ENCODE measurements around the gene TUBB2B.
A peak's percentile ranks its signal among the peaks of the same experiment; 100 is the strongest.

Gene TUBB2B

DNA sequence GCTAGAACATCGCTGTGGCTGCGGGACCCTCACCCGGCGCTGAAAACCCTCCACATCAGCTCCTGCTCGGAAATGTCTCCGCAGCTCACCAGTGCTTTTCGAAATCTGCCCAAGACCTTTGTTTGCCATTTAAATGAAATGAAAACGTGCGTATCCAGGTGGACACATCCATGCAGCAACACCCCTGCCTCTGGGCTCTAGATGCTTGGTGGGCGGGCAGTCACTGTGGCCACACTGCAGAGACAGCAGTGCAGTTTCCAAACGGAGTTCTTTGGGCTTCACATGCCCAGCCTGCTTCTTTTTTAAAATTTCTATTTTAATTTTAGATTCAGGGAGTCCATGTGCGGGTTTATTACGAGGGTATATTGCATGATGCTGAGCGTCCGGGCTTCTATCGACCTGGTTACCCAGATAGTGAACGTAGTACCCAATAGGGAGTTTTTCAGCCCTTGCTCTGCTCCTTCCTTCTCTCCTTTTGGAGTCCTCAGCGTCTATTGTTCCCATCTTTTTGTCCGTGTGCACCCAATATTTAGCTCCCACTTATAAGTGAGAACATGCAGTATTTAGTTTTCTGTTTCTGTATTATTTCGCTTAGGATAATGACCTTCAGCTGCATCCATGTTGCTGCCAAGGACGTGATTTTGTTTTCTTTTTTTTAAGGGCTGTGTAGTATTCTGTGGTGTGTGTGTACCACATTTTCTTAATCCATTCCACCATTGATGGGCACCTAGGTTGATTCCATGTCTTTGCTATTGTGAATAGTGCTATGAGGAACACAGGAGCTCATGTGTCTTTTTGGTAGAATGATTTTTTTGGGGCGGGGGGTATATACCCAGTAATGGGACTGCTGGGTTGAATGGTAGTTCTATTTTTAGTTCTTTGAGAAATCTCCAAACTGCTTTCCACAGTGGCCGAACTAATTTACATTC lies 4.8 kb upstream of the TUBB2B start:
- DNase-seq (ENCODE audit: low read depth) = no peak

DNA sequence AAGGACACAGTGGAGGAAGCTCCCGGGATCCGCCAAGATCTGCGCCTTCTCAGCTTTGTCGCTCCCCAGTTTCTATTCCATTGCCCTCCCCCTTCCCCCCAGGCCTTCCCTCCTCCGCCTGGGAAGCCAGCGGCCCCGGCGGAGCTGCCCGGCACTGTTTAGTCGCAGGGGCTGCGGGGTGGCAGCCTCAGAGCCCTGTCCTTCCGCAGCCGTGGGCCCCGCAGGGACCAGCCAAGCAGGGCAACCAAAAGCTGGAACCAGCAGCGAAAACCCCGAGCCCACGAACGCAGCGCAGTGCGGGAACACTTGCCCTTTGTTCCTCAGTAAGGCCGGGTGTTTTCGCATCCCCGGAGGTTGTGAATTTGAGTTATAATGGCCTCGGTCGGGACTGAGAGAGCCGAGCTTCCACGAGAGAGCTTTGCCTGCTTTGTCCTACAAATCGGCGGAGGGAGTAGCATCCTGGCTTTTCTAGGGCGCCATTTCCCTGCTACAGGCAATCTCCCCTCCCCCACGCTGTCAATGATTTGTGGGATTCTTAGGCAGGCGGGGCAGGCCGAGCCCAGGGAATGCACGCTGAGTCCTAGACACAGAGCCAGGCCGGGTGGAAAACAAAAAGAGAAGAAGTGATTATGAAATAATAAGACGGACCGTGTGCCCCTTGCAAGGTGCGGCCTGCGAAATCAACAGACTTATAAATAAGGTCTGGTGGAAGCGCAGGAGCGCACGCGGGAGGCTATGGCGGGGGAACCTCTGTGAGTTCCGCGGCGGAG lies 4.0 kb upstream of the TUBB2B start:
- DNase-seq (ENCODE audit: low read depth) = peak; percentile 56

DNA sequence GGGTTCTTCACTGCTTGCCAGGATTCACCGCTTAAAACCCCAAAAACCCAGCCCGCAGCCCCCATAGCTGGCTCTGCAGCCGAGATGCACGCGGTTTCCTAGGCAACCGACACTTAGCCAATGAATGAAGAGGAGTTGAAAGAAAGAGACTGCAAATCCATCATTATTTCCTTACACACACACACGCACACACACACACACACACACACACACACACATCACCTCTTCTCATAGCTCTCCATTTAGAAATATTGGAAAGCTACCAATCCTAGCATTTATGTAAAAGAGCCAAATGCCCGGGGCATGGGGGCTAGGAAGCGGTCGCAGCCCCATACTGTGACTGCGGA lies 3.4 kb upstream of the TUBB2B start:
- no peak for DNase-seq (ENCODE audit: low read depth)

DNA sequence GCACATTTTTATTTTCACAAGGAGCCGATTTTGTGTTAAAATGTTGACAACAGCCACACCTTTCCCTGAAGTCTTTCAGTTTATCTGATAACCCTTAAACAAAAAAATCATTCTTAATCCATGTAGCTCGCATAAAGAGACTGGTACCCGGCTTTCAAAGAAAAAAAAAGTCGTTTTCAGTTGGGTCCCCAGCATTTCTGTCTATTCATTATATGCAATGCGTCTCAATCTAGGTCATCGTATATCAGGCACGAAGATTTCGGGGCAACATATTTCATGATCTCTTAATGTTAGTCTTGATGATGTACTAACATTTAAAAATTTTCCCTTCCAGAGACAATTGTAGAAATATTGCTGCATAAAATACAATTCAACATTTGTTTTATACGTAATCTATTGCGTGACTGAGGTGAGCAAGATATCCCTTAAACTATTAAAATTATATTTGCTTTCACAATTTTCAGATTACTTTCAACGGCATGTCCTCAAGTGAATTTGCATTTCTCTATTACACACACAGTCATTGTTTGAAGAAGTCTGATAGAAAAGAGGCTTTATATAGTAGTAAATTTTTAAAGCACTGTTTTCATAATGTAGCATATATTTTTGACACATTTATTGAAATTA lies 2.9 kb upstream of the TUBB2B start:
- no peak for DNase-seq (ENCODE audit: low read depth)

DNA sequence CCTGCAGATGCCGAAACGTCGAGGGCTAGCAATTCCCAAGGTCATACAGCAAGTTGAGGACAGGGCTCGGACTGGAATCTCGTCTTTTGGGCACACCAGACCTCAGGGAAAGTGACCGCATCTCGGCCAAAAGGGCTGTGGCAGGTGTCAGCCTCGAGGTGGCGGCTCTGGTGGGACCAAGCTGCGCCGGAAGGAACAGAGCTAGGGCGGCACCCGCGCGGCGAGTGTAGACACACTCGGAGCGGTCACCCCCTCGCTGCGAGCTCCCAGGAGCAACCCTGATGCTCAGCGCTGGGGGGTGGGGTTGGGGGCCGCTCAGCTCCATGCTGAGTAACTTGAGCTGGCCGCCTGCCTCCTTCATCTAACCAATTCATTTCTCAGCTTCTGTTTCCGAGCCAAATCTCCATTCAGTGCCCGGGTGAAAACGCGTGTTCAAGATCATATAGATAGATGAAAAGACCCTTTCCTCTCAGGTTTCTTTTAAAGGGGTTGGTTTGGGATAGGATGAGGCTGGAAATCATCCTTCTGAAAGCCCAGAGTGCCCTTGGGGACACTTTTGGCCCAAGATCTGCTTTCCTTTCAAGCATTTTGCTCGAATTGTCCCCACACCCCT lies 2.2 kb upstream of the TUBB2B start:
- DNase-seq (ENCODE audit: low read depth) = no peak

DNA sequence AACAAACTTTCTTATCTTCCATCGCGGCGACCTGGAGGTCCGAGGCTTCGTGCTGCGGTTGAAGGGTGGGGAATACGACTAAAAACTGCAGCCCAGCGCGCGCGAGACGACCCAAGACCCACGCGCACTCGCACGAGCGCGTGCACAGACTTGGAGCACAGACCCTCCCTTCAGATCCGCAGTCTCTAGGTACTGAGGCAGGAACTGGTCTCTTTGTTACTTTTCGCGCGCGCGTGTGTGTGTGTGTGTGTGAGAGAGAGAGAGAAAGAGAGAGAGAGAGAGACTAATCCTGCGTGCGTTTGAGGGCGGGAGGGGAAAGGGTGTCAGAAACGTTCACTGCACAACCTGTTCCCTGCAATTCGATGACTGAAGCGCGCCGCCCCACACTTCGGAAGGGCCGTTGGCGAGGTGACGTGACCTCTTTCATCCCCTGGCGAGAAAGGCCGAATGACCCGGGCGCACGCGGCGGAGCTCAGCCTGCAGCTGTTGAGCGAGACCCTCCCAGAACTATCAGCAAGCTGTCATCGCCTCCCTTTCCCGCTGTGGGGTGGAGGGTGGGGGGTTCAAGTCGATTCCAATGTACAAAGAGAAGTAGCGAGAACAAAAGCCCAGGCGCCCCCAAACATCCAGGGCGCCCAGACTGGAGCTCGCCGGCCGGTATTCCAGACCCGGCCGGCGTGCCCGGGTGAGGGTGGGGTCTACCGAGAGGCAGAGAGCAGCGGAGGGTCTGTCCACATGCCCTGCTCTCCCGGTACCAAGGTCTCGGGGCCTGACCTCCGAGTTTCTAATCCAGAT lies 1.5 kb upstream of the TUBB2B start:
- DNase-seq (ENCODE audit: low read depth) = no peak

DNA sequence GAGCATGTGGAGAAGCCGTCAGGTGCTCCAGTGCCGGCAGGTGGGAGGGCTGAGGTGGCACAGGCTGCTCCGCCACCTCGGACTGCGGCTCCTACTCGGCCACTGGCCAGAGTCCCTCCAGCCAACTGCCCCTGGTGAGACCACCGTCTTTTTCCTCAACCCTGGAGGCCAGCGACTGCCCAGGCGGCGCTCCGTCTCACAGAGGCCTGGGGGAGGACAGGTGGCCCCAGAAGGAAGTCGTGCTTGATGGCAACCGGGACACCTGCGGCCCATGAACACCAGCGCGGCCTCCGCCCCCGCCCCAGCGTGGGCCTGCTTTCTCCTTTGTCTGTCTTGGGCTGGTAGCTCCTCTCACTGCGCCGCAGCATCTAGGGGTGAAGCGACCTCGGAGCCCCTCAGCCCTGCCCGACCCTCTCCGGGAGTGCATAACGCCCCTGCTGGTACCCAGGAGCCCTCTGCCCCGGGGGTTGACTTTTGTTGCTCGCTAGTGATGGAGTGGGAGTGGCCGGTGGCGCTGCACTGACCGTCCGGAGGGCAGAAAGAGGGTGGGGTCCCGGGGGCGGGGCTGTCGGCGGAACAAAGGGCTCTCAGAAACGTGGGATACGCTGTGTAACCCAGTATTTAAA lies 706 bp upstream of the TUBB2B start:
- no peak for DNase-seq (ENCODE audit: low read depth)

DNA sequence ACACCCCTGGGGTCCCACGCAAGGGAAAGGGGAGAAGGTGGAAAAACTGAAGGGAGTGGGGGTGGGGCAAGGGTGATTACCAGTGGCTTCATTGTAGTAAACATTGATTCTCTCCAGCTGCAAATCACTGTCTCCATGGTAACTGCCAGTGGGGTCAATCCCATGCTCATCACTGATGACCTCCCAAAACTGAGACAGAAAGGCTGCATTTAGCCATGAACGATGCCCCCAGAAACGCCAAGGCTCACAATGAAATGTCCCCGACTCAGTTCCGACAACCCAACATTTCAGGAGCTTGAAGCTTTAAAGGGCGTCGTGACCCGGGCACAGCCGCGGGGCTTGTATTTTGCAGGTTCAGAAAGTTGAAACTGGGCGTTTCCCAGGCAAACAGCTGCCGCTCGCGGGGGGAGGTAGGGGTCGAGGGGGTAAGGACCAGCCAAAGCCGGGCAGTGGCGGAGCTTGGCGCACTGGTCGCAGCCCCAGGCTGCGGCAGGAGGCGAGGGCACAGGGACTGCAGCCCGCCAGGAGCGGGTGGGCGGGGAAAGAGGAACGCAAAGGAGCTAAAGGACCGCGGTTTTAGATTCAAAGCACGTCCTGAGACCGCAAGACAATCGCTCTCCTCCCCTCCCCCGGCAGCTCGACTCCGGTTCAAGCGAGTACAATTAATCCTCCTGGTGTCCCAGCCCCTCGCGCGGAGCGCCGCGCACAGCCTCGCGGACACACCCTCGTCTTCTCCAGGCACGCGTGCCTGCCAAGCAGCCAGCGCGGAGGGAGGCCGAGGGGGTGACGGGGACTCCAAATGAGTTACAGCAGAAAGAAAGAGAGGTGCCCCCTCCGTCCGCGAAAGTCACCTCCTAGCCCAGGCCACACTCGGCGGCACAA lies 731 bp downstream of the TUBB2B start:
- DNase-seq (ENCODE audit: low read depth) = no peak

DNA sequence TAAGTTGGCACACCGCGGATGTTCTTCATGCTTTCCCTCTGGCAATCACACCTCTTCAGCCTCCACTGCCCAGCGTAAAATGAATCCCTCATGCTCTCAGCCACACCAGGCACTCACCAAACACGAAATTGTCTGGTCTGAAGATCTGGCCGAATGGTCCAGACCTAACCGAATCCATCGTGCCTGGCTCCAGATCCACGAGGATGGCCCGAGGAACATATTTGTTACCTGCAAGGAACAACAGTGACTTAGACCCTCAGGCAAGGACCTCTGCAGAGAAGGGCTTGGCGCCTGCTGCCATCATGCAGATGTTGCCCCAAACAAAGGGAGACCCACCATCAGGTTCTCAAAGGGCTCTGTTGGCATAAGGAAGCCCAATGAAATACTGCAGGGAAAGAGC lies 1.4 kb downstream of the TUBB2B start:
- no peak for DNase-seq (ENCODE audit: low read depth)

DNA sequence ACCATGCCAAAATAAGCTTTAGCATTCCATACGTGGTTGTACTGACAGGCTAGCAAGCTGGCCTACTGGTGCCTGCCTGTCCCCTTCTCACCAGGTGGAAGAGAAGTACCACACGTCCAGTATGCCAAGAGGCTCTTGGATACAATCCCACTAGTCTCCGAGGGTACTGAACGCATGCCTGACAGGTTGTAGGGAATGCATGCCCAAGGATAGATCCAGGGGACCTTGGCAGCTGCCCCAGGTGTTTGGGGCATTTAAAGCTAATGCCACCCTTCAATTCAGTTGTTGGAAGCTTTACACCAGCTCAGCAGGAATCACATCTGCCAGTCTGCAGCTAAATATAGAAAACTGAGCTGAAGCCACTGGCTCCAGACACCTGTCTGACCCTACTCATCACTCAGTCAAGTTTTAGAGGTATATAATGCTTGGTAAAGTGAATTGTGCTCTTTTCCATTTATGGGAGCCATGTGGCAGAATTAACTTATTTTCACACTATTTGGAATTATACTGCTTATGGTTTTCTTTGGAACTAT lies 4.9 kb downstream of the TUBB2B start:
- DNase-seq (ENCODE audit: low read depth) = no peak

DNA sequence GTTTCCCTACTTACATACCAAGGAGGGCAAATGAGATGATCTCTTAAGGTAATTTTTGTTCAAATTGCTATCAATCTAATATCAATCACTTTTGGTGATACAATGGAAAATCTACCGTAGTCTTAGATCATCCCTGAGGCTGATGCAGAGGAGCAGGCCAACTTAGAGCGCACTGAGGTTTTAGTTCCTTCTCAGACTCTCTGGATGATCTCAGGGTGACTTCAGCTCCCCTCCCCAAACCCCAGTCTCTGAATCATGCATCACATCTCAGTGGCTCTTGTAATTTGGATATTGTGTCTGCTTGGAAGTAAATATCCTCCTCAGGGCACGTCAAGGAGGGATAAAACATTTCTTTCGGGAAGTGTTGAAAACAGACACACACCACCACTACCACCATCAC lies 5.9 kb downstream of the TUBB2B start:
- DNase-seq (ENCODE audit: low read depth) = no peak

DNA sequence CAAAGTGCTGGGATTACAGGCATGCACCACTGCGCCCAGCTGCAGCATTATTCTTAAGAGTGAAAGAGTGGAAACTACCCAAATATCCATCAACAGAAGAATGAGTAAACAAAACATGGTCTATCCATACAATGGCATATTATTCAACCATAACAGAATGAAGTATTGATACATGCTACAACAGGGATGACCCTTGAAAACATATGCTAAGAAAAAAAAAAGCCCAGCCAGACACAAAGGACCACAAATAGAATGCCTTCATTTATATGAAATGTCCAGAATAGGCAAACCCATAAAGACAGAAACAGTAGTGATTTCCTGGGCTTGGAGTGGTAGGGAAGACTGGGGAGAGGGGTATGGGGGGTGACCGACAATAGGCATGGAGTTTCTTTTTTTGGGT lies 7.1 kb downstream of the TUBB2B start:
- no peak for DNase-seq (ENCODE audit: low read depth)

DNA sequence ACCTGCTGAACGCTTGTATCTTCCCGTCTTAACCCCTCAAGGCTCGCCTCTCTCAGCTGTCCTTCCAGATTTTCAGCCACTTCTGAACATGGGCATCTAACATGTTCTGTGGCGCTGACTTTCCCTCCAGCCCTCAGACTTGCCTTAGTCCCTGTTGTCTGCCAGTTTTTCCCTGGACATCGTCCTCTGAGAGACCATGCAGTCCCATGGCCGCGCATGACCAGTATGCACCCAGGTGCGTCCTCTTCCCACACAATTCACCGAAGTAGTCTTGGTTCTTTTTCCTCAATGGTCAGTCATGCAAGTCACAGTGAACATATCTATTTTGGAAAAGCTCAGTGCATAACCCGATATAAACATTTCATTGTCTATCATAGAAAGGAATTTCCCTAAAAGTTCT lies 9.2 kb downstream of the TUBB2B start:
- DNase-seq (ENCODE audit: low read depth) = no peak

DNA sequence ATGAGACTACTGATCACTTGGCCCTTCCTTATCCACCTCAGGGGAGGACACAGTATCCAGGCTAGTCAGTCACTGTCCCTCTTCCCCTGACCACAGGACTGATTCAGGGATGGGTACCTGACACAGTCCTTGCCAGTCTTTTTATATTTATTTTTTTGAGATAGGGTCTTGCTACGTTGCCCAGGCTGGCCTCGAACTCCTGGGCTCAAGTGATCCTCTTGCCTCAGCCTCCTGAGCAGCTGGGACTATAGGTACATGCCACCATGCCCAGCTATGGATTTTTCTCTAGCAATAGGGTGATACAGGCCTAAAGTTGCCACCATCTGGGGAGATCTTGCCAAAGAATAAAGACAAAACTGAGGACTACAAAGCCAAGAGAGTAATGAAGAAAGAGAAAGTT lies 10.2 kb downstream of the TUBB2B start:
- DNase-seq (ENCODE audit: low read depth) = no peak

DNA sequence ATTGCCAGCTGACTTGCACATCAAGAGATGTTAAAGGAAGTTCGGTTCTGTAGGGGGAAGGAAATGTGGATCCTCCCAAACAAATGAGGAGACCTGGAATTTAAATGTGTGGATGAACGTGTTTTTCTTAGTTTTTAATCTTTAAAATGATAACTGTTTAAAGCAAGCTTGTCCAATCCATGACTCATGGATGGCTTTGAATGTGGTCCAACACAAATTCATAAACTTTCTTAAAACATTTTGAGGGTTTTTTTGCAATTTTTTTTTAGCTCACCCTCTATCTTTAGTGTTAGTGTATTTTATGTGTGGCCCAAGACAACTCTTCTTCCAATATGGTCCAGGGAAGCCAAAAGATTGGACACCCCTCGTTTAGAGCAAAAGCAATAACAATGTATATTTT lies 12.6 kb downstream of the TUBB2B start:
- peak; percentile 62 for DNase-seq (ENCODE audit: low read depth)

DNA sequence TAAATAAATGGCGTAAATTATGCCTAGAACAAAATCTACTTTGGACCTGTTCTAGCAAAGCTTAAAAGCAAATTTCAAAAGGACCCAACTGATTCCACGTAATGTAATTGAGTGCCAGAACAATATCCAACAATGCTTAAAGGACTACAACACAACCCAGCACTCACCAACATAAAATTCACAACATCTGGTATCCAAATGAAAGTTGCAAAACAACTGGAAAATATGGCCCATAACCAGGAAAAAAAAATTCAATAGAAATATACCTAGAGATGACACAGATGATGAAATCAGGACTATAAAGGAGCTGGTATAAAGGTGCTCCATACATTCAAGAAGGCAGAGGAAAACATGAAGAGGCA lies 14.1 kb downstream of the TUBB2B start:
- DNase-seq (ENCODE audit: low read depth) = no peak

DNA sequence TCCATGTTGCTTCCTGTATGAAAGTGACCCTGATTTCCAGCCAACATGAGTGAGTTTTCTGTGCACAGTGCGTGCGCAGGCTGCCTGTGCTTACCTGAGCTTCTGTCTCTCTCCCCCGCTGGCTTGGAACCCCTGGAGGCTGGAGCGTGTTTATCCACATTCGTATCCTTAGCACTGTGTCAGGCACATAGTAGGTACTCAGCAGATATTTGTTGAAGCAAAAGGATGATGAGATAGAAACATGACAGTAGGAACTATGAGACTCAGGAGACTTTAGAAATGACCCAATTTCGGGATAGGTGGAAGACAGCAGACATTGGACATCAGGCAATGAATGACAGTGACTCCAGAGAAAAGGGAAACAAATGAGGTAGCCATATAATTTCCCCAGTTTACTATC lies 15.2 kb downstream of the TUBB2B start:
- DNase-seq (ENCODE audit: low read depth) = no peak

DNA sequence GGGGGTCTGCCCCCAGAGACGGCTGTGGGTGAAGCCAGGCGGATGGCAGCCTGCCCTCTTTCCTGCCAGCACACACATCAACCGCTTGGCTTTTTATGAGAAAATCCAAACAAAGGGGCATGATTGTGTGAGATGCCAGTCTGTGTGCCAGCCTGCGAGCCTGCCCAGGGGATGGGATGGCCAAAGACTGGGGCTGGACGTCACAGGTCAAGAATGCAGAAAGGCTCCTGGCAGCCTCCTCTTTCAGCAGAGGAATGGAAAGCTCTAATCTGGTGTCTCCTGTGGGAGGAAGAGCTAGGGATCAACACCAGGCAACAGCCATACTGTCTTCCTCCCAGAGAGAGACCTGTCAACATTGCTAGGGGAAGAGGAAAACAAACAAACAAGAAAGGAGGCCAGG lies 15.8 kb downstream of the TUBB2B start:
- DNase-seq (ENCODE audit: low read depth) = no peak

DNA sequence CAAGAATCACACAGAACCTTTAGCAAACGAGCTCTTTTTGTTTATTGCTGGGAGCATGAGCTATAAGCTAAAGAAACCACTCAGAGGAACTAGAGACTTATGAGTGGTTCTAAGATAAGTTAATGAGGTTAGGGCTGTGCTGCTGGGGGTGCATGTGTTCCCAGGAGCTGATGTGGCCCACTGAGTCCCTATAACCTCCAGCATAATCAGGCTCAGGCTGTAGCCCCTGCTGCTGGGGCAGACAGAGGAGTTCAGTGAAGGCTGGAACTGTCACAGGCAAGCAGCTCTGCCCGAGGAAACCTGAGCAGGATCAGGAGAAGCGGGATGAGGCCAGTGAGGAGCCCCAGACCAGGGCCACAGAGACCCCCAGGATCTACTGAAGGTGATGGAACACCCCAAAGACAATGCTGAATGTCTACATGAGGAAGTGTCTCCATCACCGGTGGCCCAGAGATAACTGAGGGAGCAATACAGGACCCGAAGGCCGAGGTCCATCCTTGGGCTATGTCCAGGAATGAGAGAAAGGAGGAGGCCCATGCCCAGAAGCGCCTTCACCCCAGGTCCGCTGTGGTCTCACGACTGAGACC lies 17.3 kb downstream of the TUBB2B start:
- DNase-seq (ENCODE audit: low read depth) = no peak

Measured in stromal cell of bone marrow (primary cell).